ENCODE measurements around the gene MEDAG.

Gene MEDAG

GRCh38 chr13:30868799-30869470 lies 37.1 kb upstream of the MEDAG start:
- FAIRE-seq (no peak), DNase-seq (ENCODE audit: insufficient read length, low spot score) (no peak)
- TF ChIP-seq CTCF (IDR thresholded peaks at IDR 0.05; ENCODE audit: insufficient read depth, missing control alignments) = no peak

- FAIRE-seq (no peak), DNase-seq (ENCODE audit: insufficient read length, low spot score) (no peak)
- TF ChIP-seq CTCF (IDR thresholded peaks at IDR 0.05; ENCODE audit: insufficient read depth, missing control alignments) = no peak
Measured at GRCh38 chr13:30869491-30869890, 36.6 kb upstream of the MEDAG start.

- FAIRE-seq (no peak), DNase-seq (ENCODE audit: insufficient read length, low spot score) (no peak)
- no peak for TF ChIP-seq CTCF (IDR thresholded peaks at IDR 0.05; ENCODE audit: insufficient read depth, missing control alignments)
Measured at GRCh38 chr13:30870049-30870884, 35.8 kb upstream of the MEDAG start.

GRCh38 chr13:30870916-30871587 lies 35.0 kb upstream of the MEDAG start:
- TF ChIP-seq CTCF (IDR thresholded peaks at IDR 0.05; ENCODE audit: insufficient read depth, missing control alignments) = no peak
- FAIRE-seq (no peak), DNase-seq (ENCODE audit: insufficient read length, low spot score) (no peak)

GRCh38 chr13:30871588-30872275 lies 34.3 kb upstream of the MEDAG start:
- no peak for TF ChIP-seq CTCF (IDR thresholded peaks at IDR 0.05; ENCODE audit: insufficient read depth, missing control alignments)
- DNase-seq (ENCODE audit: insufficient read length, low spot score) (no peak), FAIRE-seq (no peak)

- DNase-seq (ENCODE audit: insufficient read length, low spot score) (no peak), FAIRE-seq (no peak)
- TF ChIP-seq CTCF (IDR thresholded peaks at IDR 0.05; ENCODE audit: insufficient read depth, missing control alignments) = no peak
Measured at GRCh38 chr13:30872276-30872594, 33.8 kb upstream of the MEDAG start.

All from D721Med (cell line).